ENCODE results near the gene KIF16B.

Gene KIF16B

DNA sequence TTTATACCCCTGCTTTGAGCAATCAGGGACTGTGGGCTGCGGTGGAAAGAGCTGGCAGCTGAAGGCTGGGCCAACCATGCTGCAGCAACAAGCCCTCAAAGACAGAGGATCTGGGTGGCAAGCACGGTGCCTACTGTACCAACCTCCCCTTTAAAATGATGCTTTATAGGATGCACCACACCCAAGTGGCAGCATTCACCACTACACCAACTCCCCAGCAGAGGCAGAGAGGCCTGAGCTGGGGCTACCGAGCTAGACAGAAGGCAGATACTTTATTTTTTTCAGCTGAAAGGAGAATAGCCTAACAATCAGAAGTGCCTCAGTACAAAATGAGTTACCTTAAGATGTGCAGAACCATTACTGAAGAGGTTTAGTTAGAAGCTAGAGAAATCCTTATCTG, 31.4 kb downstream of the KIF16B start:
- ChIA-PET POLR2A (no interaction called here), CTCF (no interaction called here)
- DNase-seq (ENCODE audit: low read depth, low spot score): no peak
- no peak overlapping the region for H3K4me3 ChIP-seq (ENCODE audit: low read depth, low read length)
- TF ChIP-seq, protein P1, sequence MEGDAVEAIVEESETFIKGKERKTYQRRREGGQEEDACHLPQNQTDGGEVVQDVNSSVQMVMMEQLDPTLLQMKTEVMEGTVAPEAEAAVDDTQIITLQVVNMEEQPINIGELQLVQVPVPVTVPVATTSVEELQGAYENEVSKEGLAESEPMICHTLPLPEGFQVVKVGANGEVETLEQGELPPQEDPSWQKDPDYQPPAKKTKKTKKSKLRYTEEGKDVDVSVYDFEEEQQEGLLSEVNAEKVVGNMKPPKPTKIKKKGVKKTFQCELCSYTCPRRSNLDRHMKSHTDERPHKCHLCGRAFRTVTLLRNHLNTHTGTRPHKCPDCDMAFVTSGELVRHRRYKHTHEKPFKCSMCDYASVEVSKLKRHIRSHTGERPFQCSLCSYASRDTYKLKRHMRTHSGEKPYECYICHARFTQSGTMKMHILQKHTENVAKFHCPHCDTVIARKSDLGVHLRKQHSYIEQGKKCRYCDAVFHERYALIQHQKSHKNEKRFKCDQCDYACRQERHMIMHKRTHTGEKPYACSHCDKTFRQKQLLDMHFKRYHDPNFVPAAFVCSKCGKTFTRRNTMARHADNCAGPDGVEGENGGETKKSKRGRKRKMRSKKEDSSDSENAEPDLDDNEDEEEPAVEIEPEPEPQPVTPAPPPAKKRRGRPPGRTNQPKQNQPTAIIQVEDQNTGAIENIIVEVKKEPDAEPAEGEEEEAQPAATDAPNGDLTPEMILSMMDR (IDR thresholded peaks at IDR 0.05; ENCODE audit: insufficient read depth, low read length, missing control alignments): no peak

DNA sequence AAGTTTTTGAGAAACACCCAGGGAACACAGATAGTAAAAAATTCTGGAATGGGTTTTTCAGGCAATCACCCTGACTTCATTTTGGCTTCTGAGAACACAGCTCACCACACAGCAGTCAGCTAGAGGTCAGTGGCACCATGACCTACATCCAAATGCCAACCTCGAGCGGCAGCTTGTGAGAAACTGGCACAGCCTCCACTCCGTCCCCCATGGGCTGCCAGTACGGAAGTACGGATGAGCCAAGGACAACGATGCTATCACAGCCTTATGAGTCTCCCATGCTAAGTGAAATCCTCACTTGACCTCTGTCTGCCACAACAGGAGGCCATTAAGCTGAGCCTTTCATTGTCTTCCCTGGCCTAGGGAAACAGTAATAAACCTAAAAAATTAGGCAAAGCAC, 32.0 kb downstream of the KIF16B start:
- no peak for DNase-seq (ENCODE audit: low read depth, low spot score)
- POLR2A ChIA-PET: no interaction called here
- CTCF ChIA-PET: no interaction called here
- no peak overlapping the region for H3K4me3 ChIP-seq (ENCODE audit: low read depth, low read length)
- TF ChIP-seq, protein P1 (IDR thresholded peaks at IDR 0.05; ENCODE audit: insufficient read depth, low read length, missing control alignments): no peak

DNA sequence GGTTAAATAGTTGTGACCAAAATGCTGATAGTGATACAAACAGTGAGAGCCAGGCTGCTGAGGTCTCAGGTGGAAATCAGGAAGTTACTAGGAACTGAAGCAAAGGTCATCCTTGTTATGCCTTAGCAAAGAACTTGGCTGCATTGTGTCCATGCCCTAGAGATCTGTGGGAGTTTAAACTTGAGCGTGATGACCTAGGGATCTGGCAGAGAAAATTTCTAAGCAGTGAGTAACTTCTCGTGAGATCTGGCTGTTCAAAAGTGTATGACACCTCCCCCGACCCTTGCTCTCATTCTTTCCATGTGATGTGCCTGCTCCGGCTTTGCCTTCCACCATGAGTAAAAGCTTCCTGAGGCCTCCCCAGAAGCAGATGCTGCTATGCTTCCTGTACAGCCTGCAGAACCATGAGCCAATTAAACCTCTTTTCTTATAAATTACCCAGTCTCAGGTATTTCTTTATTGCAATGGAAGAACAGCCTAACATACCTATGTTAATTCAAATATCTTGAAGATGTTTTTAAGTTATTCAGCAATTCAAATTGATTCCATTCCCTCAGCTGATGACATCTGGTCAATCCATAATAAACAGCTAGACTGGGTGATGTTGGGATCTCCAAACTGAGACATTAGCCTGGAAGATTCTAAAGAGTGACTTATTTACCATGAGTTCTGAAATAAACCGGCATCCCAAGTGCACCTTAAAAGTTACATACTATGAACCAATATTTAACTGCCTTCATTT, 33.8 kb downstream of the KIF16B start:
- H3K4me3 ChIP-seq (ENCODE audit: low read depth, low read length): no peak overlapping the region
- DNase-seq (ENCODE audit: low read depth, low spot score): no peak
- TF ChIP-seq, protein P1 (IDR thresholded peaks at IDR 0.05; ENCODE audit: insufficient read depth, low read length, missing control alignments): no peak
- ChIA-PET POLR2A (interaction anchor here (0.6 kb wide), 1 partner anchor 22 kb away, joined by 3 read pairs; no protein-coding TSS in a partner anchor), CTCF (interaction anchor here (0.9 kb wide), 1 partner anchor 20 kb away, joined by 3 read pairs; no protein-coding TSS in a partner anchor)

DNA sequence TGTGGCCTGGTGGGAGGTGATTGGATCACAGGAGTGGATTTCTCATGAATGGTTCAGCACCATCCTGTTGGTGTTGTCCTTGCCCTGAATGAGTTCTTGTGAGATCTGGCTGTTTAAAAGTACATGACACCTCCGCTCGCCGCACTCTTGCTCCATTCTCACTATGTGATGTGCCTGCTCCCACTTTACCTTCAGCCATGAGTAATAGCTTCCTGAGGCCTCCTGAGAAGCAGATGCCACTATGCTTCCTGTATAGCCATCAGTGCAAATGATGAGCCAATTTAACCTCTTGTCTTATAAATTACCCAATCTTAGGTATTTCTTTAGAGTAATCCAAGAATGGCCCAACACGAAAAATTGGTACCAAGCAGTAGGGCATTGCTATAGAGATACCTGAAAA, 34.5 kb downstream of the KIF16B start:
- ChIA-PET CTCF (no interaction called here), POLR2A (interaction anchor here (0.6 kb wide), 1 partner anchor 22 kb away, joined by 3 read pairs; no protein-coding TSS in a partner anchor)
- no peak overlapping the region for H3K4me3 ChIP-seq (ENCODE audit: low read depth, low read length)
- TF ChIP-seq, protein P1 (IDR thresholded peaks at IDR 0.05; ENCODE audit: insufficient read depth, low read length, missing control alignments): no peak
- no peak for DNase-seq (ENCODE audit: low read depth, low spot score)

DNA sequence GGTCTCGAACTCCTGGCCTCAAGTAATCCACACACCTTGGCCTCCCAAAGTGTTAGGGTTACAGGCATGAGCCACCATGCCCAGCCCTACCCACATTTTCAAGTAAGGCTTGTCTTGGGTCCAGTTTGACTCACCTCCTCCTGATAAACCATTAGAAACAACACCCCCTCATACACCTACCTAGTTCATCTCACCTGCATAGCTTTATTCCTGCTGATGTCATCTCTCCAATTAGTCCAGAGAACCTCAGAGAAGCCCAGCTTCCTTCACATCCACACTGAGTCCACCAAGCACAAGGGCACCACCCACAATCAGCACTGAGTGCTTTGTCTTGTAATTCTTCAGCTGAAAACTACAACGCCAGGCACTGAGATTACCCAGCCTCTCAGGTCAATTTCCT, 35.3 kb downstream of the KIF16B start:
- TF ChIP-seq, protein P1 (IDR thresholded peaks at IDR 0.05; ENCODE audit: insufficient read depth, low read length, missing control alignments): no peak
- DNase-seq (ENCODE audit: low read depth, low spot score): no peak
- CTCF ChIA-PET: no interaction called here
- POLR2A ChIA-PET: no interaction called here
- no peak overlapping the region for H3K4me3 ChIP-seq (ENCODE audit: low read depth, low read length)

DNA sequence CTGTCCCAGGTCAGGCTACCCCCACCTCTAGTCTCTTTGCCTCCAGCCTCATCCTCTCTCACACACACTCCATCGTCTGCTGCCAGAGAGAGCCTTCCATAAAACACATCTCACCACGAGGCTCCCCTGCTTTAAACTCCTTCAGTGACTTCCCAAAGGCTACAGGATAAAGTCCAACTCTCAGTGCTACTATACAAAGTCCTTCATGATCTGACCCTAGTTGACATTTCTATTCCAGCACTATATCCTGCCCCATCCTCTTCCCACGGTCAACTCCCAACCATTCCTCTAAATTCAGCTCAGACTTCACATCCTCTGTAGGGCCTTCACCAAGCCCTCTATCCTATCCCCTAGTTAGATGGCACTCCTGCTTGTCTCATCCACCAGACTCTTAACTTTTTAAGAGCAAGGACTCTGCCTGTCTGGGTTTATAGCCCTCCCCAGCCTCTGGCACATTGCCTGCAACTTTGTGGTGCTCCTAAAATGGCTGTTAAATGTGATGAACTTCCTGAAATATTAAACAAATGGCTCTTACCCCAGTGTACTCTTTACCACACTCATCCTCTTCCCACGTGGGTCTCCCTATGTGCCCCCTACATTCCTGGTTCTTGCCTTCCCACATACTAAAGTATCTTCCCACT, 36.1 kb downstream of the KIF16B start:
- TF ChIP-seq, protein P1 (IDR thresholded peaks at IDR 0.05; ENCODE audit: insufficient read depth, low read length, missing control alignments): no peak
- POLR2A ChIA-PET: no interaction called here

More for the DNA sequence above, 36.1 kb downstream of the KIF16B start:
- CTCF ChIA-PET: no interaction called here
- no peak for DNase-seq (ENCODE audit: low read depth, low spot score)
- H3K4me3 ChIP-seq (ENCODE audit: low read depth, low read length): no peak overlapping the region
